Head of caudate nucleus (tissue), 42 donors: Measurements from ENCODE around the gene NRROS.

Experiments used
- DNase-seq, 42 donors: peaks; one replicate each; pipeline versions ENCODE4 v3.0.0 to v3.0.0-alpha.2; 2020 to 2021; ENCODE audit warnings: mixed read lengths in 7 of 42
- intact Hi-C: fragments of 100-400 bp; cut with DNase I; formaldehyde crosslinking; loops from one replicate; pipeline ENCODE4 v1.15.0; 2022

Gene NRROS

GRCh38 chr3:196643201-196643749 is 3.8 kb downstream of the NRROS start:
- intact Hi-C loops = no loop called here
- peak in 19 of 42 donors; percentile 23 to 75 (median 36) for DNase-seq

GRCh38 chr3:196643761-196644160 is 4.3 kb downstream of the NRROS start:
- intact Hi-C loops = no loop called here
- no peak for DNase-seq

GRCh38 chr3:196645096-196645495 is 5.6 kb downstream of the NRROS start:
- intact Hi-C loops = no loop called here
- no peak for DNase-seq

- intact Hi-C loops = no loop called here
- no peak for DNase-seq
Measured at GRCh38 chr3:196645897-196646665, 6.6 kb downstream of the NRROS start.

- intact Hi-C loops = no loop called here
- DNase-seq = no peak
Measured at GRCh38 chr3:196646666-196647216, 7.2 kb downstream of the NRROS start.

- DNase-seq = no peak
- intact Hi-C loops = no loop called here
Measured at GRCh38 chr3:196650740-196651311, 11.3 kb downstream of the NRROS start.

- intact Hi-C loops = no loop called here
- DNase-seq = no peak
Measured at GRCh38 chr3:196651819-196652218, 12.3 kb downstream of the NRROS start.

- DNase-seq = no peak
- intact Hi-C loops = no loop called here
Measured at GRCh38 chr3:196652961-196653795, 13.7 kb downstream of the NRROS start.

GRCh38 chr3:196654006-196654734 is 14.7 kb downstream of the NRROS start:
- peak in 1 of 42 donors; percentile 1 for DNase-seq
- intact Hi-C loops = no loop called here

- intact Hi-C loops = no loop called here
- peak in 2 of 42 donors; percentile 13 to 29 for DNase-seq
Measured at GRCh38 chr3:196654735-196655090, 15.2 kb downstream of the NRROS start.

- DNase-seq = peak in 2 of 42 donors; percentile 20 to 25
- intact Hi-C loops = no loop called here
Measured at GRCh38 chr3:196655496-196655895, 16.0 kb downstream of the NRROS start.

GRCh38 chr3:196656213-196656612 is 16.7 kb downstream of the NRROS start:
- intact Hi-C loops = no loop called here
- no peak for DNase-seq

GRCh38 chr3:196659901-196660351 is 20.4 kb downstream of the NRROS start:
- intact Hi-C loops = no loop called here
- DNase-seq = peak in 1 of 42 donors; percentile 34

- peak in 1 of 42 donors; percentile 25 for DNase-seq
- intact Hi-C loops = no loop called here
Measured at GRCh38 chr3:196660381-196661166, 21.1 kb downstream of the NRROS start.

GRCh38 chr3:196661400-196661799 is 21.9 kb downstream of the NRROS start:
- intact Hi-C loops = no loop called here
- DNase-seq = peak in 1 of 42 donors; percentile 24

- DNase-seq = peak in 1 of 42 donors; percentile 21
- intact Hi-C loops = no loop called here
Measured at GRCh38 chr3:196662033-196662432, 22.5 kb downstream of the NRROS start.

GRCh38 chr3:196662711-196663571 is 23.4 kb downstream of the NRROS start:
- intact Hi-C loops = no loop called here

More at GRCh38 chr3:196662711-196663571, 23.4 kb downstream of the NRROS start:
- DNase-seq = peak in 1 of 42 donors; percentile 13
